Ascending aorta (tissue), 2 donors: Measurements from ENCODE around the gene C1orf115. TPM values are rescaled to one million over a fixed set of nuclear protein-coding genes. Genes with fewer than 3 reads are reported as not detected.
"Not testable (repeated sequence)": the region's sequence is repeated elsewhere in the genome, so short reads cannot be mapped to it uniquely, and the experiment has no call there.

Experiments
- DNase-seq, 2 donors: peaks; one replicate each; pipeline ENCODE4 v3.0.0-alpha.2; 2019; ENCODE audit warnings: low spot score in 2 of 2
- H3K27ac ChIP-seq, 2 donors: fragments of 200-600 bp; sonication (generic); one replicate each; pipeline ENCODE4 v1.5.1; 2016 to 2017; ENCODE audit warnings: mild to moderate bottlenecking in 1 of 2
- H3K27me3 ChIP-seq: fragments of 200-600 bp; sonication (generic); one replicate; pipeline ENCODE4 v1.5.1; 2017
- H3K36me3 ChIP-seq, 2 donors: fragments of 200-600 bp; sonication (generic); one replicate each; pipeline ENCODE4 v1.5.1; 2016
- H3K4me1 ChIP-seq, 2 donors: fragments of 200-600 bp; sonication (generic); one replicate each; pipeline ENCODE4 v1.5.1; 2016 to 2017; ENCODE audit warnings: mild to moderate bottlenecking in 1 of 2
- H3K4me3 ChIP-seq, 2 donors: fragments of 200-600 bp; sonication (generic); one replicate each; pipeline ENCODE4 v1.5.1; 2016 to 2017; ENCODE audit warnings: mild to moderate bottlenecking in 1 of 2
- H3K9me3 ChIP-seq, 2 donors: fragments of 200-600 bp; sonication (generic); one replicate each; pipeline ENCODE4 v1.5.1; 2016
- intact Hi-C: fragments of 100-400 bp; cut with DNase I; formaldehyde crosslinking; loops from one replicate; pipeline ENCODE4 v1.15.1; 2023
- total RNA-seq: library from RNA; depleted of rRNA; stranded (reverse); fragments of >200 nt; gene quantifications from one replicate; pipeline ENCODE4 v1.1.0, GENCODE V29; 2016
- TF ChIP-seq, protein P1 (sequence below), 3 experiments: fragments of 200-600 bp in 2 of 3; fragments of 450-650 bp in 1 of 3; sonication (generic) in 2 of 3; IDR thresholded peaks; one replicate each; pipeline ENCODE4 v1.5.1; 2016 to 2019; ENCODE audit warnings: antibody characterized with exemption in 3 of 3, mild to moderate bottlenecking in 1 of 3, moderate library complexity in 1 of 3

C1orf115 gene
- total RNA-seq, 1 donor from 2014 or later: 18.4 TPM

DNA sequence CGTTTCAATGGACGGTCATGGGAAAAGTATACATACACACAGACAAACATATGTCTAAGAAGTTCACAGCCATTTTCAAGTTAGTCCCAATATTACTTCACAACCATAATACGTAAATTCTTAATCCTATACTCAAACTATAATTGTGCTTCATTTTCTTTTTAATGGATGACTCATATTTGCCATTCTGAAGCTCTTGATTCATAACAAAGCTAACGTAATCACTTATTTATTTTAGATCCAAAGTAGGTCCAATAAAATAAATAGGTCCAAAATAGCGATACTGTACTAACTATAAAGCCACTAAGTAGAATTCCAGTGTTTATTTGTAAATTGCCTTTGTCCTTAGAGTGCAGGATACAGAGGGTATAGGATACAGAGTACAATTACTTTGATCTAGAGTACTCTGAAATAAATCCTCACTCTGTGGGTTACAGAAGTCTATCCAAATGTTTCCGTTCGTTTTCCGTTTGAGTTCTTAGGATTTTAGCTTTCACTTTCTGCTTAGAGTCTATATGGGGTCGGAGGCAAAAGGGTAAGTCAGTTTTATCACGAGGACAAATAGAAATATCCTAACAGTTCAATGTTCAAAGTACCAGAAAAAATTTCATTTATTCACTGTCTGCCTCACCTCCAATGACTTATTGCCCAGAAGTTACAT lies 8.8 kb upstream of the C1orf115 start:
- TF ChIP-seq, protein P1, sequence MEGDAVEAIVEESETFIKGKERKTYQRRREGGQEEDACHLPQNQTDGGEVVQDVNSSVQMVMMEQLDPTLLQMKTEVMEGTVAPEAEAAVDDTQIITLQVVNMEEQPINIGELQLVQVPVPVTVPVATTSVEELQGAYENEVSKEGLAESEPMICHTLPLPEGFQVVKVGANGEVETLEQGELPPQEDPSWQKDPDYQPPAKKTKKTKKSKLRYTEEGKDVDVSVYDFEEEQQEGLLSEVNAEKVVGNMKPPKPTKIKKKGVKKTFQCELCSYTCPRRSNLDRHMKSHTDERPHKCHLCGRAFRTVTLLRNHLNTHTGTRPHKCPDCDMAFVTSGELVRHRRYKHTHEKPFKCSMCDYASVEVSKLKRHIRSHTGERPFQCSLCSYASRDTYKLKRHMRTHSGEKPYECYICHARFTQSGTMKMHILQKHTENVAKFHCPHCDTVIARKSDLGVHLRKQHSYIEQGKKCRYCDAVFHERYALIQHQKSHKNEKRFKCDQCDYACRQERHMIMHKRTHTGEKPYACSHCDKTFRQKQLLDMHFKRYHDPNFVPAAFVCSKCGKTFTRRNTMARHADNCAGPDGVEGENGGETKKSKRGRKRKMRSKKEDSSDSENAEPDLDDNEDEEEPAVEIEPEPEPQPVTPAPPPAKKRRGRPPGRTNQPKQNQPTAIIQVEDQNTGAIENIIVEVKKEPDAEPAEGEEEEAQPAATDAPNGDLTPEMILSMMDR (IDR thresholded peaks at IDR 0.05): no peak
- intact Hi-C loops: no loop called here
- Histone ChIP-seq H3K4me3 (no peak overlapping the region), H3K4me1 (no peaks in the 10 kb centered on the region), H3K27ac (no peak overlapping the region), H3K27me3 (no peaks in the 10 kb centered on the region), H3K36me3 (no peaks in the 10 kb centered on the region), H3K9me3 (no peaks in the 10 kb centered on the region)
- DNase-seq: no peak

DNA sequence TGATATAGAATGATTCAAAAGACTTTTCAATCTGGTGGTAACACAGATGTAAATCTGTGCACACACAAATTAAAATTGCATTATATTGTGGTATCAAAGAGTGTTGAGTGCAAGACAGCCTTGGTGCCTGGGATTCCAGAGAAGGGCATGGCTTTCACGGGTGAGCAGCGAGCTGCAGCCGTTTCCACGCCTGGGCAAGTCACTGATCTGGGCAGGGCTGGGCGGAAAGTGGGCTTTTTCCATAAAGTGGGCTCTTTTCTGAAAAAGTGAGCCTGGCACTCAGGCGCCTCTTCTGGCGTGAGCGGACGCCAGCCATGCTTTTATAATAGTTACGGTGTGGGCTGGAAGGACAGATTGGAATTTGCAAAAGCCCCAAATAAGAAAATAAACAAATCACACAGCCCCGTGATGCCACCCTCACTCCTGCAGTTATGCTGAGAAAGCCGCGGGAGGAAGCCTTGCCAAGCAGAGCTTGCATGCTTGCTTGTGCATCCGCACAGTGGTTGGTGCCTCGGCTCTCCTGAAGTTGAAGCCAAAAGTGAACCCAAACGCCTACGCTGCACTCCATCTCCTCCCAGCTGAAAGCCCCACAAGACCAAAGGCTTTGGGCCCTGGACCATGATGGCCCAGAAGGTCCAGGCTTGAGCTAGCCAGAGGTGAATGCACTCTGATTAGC lies 7.1 kb upstream of the C1orf115 start:
- Histone ChIP-seq H3K4me1 (no peaks in the 10 kb centered on the region), H3K27ac (no peak overlapping the region), H3K36me3 (no peaks in the 10 kb centered on the region), H3K4me3 (no peak overlapping the region), H3K27me3 (no peaks in the 10 kb centered on the region), H3K9me3 (no peaks in the 10 kb centered on the region)
- TF ChIP-seq, protein P1 (IDR thresholded peaks at IDR 0.05): no peak
- no peak for DNase-seq
- intact Hi-C loops: no loop called here

DNA sequence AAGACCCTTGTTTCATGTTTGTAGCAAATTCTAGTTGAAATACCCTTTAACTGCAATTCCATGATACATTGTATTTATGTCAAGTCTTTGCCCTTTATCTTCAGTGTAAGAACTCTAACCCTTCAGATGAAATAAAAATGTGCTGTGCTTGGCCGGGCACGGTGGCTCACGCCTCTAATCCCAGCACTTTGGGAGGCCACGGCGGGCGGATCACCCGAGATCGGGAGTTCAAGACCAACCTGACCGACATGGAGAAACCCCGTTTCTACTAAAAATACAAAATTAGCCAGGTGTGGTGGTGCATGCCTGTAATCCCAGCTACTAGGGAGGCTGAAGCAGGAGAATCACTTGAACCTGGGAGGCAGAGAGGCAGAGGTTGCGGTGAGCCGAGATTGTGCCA lies 6.4 kb upstream of the C1orf115 start:
- H3K4me3 ChIP-seq, H3K36me3 ChIP-seq, H3K9me3 ChIP-seq, DNase-seq, intact Hi-C loops, H3K27me3 ChIP-seq, H3K27ac ChIP-seq, H3K4me1 ChIP-seq: not testable (repeated sequence)

DNA sequence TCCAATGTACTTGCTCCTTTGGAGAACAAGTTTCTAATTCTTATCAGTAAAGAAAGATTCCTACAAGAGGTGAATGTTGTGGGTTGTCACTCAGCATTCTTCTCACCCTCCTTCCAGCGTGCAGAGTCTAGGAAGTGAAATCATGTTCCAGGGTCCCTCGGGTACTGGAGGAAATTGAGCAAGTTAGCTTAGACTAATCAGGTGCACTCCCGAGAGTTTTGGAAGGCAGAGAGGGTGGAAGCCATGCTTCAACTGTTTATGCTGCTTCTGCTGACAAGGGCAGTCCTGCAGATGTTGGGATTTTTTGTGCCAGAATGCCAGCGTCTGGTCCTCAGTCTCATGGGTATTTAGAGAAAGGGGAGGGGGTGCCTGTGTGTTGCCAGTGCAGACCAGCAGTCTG lies 5.3 kb upstream of the C1orf115 start:
- Histone ChIP-seq H3K9me3 (no peaks in the 10 kb centered on the region), H3K4me1 (no peaks in the 10 kb centered on the region), H3K27me3 (no peaks in the 10 kb centered on the region), H3K36me3 (no peaks in the 10 kb centered on the region), H3K4me3 (no peak overlapping the region), H3K27ac (no peak overlapping the region)
- intact Hi-C loops: no loop called here
- TF ChIP-seq, protein P1 (IDR thresholded peaks at IDR 0.05): no peak
- DNase-seq: no peak

DNA sequence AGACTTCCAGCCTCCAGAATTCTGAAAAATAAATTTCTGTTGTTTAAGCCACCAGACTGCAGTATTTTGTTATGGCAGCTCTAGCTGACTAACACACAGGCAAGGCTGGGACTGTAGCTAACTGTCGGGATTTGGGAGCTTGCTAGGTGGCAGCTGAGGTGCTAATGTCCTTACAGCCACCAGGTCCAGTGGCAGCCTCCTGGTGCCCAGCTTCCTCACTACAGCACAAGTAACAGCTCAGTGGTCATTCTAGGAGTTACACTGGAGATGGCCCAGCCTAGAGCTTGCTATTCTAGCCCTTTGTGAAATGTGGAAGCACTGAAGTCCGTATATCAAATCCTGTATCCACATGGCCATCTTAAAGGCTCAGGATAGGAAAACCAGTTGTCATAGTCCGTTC lies 4.3 kb upstream of the C1orf115 start:
- Histone ChIP-seq H3K36me3 (no peaks in the 10 kb centered on the region), H3K4me1 (no peaks in the 10 kb centered on the region), H3K9me3 (no peaks in the 10 kb centered on the region), H3K27me3 (no peaks in the 10 kb centered on the region), H3K27ac (no peak overlapping the region), H3K4me3 (no peak overlapping the region)
- intact Hi-C loops: no loop called here
- no peak for DNase-seq
- TF ChIP-seq, protein P1 (IDR thresholded peaks at IDR 0.05): no peak

DNA sequence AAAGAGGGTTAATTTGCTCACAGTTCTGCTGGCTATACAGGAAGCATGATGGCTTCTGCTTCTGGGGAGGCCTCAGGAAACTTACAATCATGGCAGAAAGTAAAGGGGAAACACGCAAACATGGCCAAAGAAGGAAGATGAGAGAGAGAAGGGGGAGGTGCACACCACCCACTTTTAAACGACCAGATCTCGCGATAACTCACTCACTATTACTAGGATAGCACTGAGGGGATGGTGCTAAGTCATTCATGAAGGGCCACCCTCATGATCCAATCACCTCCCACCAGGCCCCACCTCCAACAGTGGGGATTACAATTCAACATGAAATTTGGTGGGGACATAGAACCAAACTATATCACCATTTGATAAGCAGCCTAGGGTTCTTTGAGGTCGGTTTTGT lies 2.4 kb upstream of the C1orf115 start:
- Histone ChIP-seq H3K27me3 (no peaks in the 10 kb centered on the region), H3K4me1 (no peaks in the 10 kb centered on the region), H3K9me3 (no peaks in the 10 kb centered on the region), H3K36me3 (no peaks in the 10 kb centered on the region), H3K4me3 (no peak overlapping the region), H3K27ac (no peak overlapping the region)
- DNase-seq: no peak
- TF ChIP-seq, protein P1 (IDR thresholded peaks at IDR 0.05): no peak
- intact Hi-C loops: no loop called here
